ENCODE data around the gene LIFR.

The LIFR gene

DNA sequence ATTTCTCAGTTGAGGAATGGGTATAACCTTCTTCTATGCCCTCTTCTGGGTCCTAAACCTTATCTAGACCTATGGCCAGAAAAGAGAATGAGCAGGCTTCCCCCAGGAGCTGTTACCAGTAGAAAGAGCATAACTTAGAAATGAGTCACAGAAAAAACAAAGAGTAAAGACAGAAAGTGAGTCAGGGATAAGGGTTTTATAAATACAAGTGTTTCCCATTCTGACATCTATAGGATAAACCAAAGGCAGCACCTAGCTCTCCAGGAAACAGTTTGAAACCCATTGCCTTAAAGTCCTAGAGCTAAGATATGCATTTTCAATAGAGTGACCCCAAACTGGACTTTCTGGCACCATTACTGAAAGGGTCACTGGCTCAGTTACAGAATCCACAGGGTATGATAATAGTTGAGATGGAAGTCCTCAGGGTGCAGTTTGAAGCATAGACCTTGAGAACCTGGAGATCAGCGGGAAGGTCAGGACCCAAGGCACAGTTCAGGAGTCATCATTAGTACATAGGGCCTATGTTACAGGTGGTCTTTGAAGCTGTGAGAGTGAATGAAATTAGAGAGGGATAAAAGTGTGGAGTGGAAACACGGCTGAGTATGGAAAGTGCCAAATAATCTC, 42.7 kb upstream of the LIFR start:
- TF ChIP-seq, protein P1, sequence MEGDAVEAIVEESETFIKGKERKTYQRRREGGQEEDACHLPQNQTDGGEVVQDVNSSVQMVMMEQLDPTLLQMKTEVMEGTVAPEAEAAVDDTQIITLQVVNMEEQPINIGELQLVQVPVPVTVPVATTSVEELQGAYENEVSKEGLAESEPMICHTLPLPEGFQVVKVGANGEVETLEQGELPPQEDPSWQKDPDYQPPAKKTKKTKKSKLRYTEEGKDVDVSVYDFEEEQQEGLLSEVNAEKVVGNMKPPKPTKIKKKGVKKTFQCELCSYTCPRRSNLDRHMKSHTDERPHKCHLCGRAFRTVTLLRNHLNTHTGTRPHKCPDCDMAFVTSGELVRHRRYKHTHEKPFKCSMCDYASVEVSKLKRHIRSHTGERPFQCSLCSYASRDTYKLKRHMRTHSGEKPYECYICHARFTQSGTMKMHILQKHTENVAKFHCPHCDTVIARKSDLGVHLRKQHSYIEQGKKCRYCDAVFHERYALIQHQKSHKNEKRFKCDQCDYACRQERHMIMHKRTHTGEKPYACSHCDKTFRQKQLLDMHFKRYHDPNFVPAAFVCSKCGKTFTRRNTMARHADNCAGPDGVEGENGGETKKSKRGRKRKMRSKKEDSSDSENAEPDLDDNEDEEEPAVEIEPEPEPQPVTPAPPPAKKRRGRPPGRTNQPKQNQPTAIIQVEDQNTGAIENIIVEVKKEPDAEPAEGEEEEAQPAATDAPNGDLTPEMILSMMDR (conservative IDR thresholded peaks at IDR 0.05; ENCODE audit: low read depth, low read length): no peak
- Histone ChIP-seq H3K27me3 (ENCODE audit: insufficient read depth, low read depth) (no peaks in the 10 kb centered on the region), H3K4me3 (IDR thresholded peaks at IDR 0.05; ENCODE audit: insufficient read depth, low read depth, low read length) (no peak overlapping the region), H3K9ac (no peak overlapping the region), H2AFZ (ENCODE audit: low read depth) (no peak overlapping the region), H4K20me1 (ENCODE audit: insufficient read depth) (no peaks in the 10 kb centered on the region), H3K27ac (no peak overlapping the region), H3K4me1 (ENCODE audit: low read depth, poor library complexity, severe bottlenecking) (no peaks in the 10 kb centered on the region), H3K36me3 (ENCODE audit: insufficient read depth) (no peaks in the 10 kb centered on the region), H3K79me2 (ENCODE audit: insufficient read depth, low read depth) (no peaks in the 10 kb centered on the region), H3K4me2 (no peak overlapping the region)

DNA sequence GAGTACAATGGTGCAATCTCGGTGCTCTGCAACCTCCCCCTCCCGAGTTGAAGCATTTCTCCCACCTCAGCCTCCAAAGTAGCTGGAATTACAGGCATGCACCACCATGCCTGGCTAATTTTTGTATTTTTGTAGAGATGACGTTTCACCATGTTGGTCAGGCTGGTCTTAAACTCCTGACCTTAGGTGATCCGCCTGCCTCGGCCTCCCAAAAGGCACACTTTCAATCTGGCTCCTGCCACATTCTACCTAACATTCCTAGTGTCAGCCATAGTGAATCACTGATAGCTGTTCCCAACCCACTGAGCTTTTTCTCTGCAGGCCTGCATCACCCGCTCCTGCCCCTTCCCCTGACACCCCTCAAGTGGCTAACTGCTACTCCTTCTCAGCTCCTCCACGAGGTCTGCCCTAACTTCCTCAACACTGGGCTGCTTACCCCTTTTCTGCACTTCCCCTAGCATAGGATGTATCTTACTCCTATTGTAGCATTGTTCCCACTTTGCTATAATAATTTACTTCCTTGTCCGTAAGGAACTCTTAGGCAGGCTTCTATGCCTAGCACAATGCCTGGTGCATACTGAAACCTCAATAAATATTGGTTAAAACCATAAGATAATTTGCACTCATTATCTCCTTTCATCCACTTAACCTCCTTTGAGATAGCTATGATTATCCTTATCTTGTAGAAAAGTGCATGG, 42.0 kb upstream of the LIFR start:
- Histone ChIP-seq H3K36me3 (ENCODE audit: insufficient read depth) (no peaks in the 10 kb centered on the region), H3K27ac (no peak overlapping the region), H3K79me2 (ENCODE audit: insufficient read depth, low read depth) (no peaks in the 10 kb centered on the region), H3K27me3 (ENCODE audit: insufficient read depth, low read depth) (no peaks in the 10 kb centered on the region), H3K4me3 (IDR thresholded peaks at IDR 0.05; ENCODE audit: insufficient read depth, low read depth, low read length) (no peak overlapping the region), H3K9ac (no peak overlapping the region), H3K4me2 (no peak overlapping the region), H4K20me1 (ENCODE audit: insufficient read depth) (no peaks in the 10 kb centered on the region), H3K4me1 (ENCODE audit: low read depth, poor library complexity, severe bottlenecking) (no peaks in the 10 kb centered on the region), H2AFZ (ENCODE audit: low read depth) (no peak overlapping the region)
- TF ChIP-seq, protein P1 (conservative IDR thresholded peaks at IDR 0.05; ENCODE audit: low read depth, low read length): no peak

DNA sequence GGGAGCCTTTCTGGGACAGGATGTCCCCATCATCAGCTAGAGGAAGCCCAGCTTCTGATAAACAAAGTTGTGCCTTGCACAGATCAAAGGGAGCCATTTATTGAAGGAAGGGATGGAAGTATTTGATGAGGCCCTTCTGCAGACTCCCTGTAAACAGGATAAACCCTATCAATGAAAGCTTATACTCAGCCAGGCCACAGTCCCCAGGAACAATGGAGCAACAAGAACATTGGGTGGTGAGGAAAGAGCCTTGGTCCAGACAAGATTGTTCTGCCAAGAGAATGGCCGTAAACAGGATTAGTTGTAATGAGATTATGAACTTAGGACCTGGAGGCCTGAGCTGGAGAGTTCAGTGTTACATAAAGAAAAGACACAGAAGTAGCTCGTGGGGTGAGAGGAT, 40.5 kb upstream of the LIFR start:
- Histone ChIP-seq H3K4me1 (ENCODE audit: low read depth, poor library complexity, severe bottlenecking) (no peaks in the 10 kb centered on the region), H3K9ac (no peak overlapping the region), H3K27ac (no peak overlapping the region), H2AFZ (ENCODE audit: low read depth) (no peak overlapping the region), H3K79me2 (ENCODE audit: insufficient read depth, low read depth) (no peaks in the 10 kb centered on the region), H3K4me3 (IDR thresholded peaks at IDR 0.05; ENCODE audit: insufficient read depth, low read depth, low read length) (no peak overlapping the region), H3K4me2 (no peak overlapping the region), H3K36me3 (ENCODE audit: insufficient read depth) (no peaks in the 10 kb centered on the region), H4K20me1 (ENCODE audit: insufficient read depth) (no peaks in the 10 kb centered on the region), H3K27me3 (ENCODE audit: insufficient read depth, low read depth) (no peaks in the 10 kb centered on the region)
- TF ChIP-seq, protein P1 (conservative IDR thresholded peaks at IDR 0.05; ENCODE audit: low read depth, low read length): no peak

DNA sequence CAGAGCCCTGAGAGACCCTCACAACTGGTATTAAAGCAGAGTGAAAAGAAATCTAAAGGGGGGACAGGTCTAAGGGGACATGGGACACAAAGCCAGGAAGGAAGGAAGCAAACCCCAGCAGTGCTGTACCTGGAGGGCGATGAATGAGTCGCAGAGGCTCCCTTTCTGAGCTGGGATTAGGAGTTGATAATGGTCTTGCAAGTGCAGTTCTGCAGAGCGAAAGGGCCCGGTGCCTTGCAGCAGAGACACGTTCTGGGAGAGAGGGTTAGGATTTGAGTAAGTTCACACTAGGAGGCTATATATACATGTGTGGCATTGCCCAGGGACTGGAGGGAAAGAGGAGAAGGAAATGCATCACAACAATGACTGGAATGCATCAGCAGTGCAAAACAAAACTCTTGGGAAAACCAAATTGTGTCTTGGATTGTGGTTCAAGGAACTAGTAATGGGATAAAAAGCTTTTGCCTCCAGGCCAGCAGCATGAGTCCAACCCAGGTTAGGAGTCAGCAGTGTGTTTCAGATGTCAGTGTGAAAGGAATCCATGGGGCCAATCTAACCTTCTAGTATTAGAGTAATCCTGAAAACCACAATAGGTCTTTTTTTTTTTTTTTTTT, 38.8 kb upstream of the LIFR start:
- H2AFZ ChIP-seq (ENCODE audit: low read depth): no peak overlapping the region

More for the DNA sequence above, 38.8 kb upstream of the LIFR start:
- Histone ChIP-seq H3K4me2 (no peak overlapping the region), H4K20me1 (ENCODE audit: insufficient read depth) (no peaks in the 10 kb centered on the region), H3K4me3 (IDR thresholded peaks at IDR 0.05; ENCODE audit: insufficient read depth, low read depth, low read length) (no peak overlapping the region), H3K36me3 (ENCODE audit: insufficient read depth) (no peaks in the 10 kb centered on the region), H3K27ac (no peak overlapping the region), H3K9ac (no peak overlapping the region), H3K4me1 (ENCODE audit: low read depth, poor library complexity, severe bottlenecking) (no peaks in the 10 kb centered on the region), H3K27me3 (ENCODE audit: insufficient read depth, low read depth) (no peaks in the 10 kb centered on the region), H3K79me2 (ENCODE audit: insufficient read depth, low read depth) (no peaks in the 10 kb centered on the region)
- TF ChIP-seq, protein P1 (conservative IDR thresholded peaks at IDR 0.05; ENCODE audit: low read depth, low read length): no peak

Measured in KMS-11 (cell line).